Left ventricle myocardium superior (tissue), 1 donor: Measurements from ENCODE around the gene PBRM1. TPM values are rescaled to one million over a fixed set of nuclear protein-coding genes. Genes with fewer than 3 reads are reported as not detected.
"Not testable (repeated sequence)": the region's sequence is repeated elsewhere in the genome, so short reads cannot be mapped to it uniquely, and the experiment has no call there.

Source experiments
- ATAC-seq: fragments of 200-7000 bp; cut with Tn5 transposase; one replicate; pipeline ENCODE4 v1.9.1; 2020; ENCODE audit warnings: mild to moderate bottlenecking, moderate library complexity
- DNase-seq: peaks from one replicate; pipeline ENCODE4 v3.0.0-alpha.2; 2020
- intact Hi-C: fragments of 100-400 bp; cut with micrococcal nuclease; formaldehyde crosslinking; loops from one replicate; pipeline ENCODE4 v1.11.0; 2022
- total RNA-seq: library from RNA; stranded (reverse); fragmentation: NEBNext Ultra II Directional; extraction: Animal tissue kit (Norgen Biotek cat#: 25700); gene quantifications from one replicate; pipeline ENCODE4 v1.2.1, GENCODE V29; 2021
- donor health status: DM: no; HTN: yes; CAD: no; lungs with severe emphysema.

The PBRM1 gene
- total RNA-seq, 1 donor from 2014 or later = 55.0 TPM

DNA sequence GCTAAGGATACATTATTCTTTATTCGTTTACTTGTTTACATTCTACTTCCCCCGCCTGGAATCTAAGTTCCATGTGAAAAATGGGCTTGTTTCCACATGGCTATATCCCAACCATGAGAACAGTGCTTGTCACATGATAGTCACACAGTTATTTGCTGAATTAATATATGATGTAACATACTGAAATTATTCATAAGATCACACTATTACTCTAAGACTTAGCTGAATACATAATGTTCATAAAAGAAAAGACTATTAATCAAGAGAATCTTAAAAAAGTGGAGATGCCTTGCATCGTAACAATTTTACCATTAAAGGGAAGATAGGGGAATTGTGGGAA is 6.5 kb downstream of the PBRM1 start:
- no peak for ATAC-seq
- intact Hi-C loops = no loop called here

DNA sequence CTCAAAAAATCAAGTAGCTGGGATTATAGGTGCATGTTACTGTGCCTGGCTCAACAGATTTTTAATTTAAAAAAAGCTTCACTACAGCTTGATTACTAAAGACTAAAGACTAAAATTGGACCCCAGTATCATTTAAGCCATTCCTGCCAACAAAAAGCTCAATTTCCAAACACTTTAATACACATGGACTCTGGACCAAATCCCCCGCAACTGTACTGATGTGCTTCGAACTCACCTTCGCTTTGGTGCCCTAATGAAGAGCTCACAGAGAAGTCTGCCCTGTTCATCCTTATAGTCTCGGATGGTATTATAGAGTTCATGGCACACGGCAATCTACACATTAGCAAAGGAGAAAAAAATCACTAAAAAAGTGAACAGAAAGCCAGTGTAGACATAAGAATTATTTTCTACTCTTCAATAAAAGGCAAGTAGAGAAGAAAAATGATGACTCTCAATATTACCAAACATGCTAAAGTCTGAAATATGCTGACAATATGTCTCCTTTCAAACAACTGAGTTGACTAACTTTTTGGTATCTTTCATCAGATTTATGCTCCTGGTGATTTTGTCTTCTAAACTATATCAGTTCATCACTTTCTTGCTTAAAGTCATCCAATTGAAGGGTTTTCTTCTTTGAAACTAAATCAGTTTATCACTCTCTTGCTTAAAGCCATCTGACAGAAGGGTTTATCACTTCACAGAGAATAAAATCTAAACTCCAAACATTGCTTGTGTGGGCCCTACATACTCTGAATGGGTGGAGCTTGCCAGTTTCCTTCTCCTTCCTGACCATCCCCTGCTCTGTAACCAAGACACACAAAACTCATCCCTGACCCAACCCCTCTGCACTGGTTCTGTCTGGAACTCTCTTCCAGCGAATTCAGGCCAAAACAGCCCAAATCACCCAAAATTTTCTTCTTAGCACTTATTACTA is 7.2 kb downstream of the PBRM1 start:
- intact Hi-C loops = no loop called here
- DNase-seq (no peak), ATAC-seq (no peak)

More for the DNA sequence above, 6.5 kb downstream of the PBRM1 start:
- DNase-seq = no peak

DNA sequence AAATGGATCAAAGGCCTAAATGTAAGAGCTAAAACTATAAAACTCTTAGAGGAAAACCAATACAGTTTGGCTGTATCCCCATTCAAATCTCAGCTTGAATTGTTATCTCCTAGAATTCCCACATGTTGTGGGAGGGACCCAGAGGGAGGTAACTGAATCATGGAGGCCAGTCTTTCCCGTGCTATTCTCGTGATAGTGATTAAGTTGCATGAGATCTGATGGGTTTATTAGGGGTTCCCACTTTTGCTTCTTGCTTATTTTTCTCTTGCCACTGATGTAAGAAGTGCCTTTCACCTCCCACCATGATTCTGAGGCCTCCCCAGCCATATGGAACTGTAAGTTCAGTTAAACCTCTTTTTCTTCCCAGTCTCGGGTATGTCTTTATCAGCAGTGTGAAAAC is 9.5 kb downstream of the PBRM1 start:
- intact Hi-C loops, ATAC-seq, DNase-seq: not testable (repeated sequence)

DNA sequence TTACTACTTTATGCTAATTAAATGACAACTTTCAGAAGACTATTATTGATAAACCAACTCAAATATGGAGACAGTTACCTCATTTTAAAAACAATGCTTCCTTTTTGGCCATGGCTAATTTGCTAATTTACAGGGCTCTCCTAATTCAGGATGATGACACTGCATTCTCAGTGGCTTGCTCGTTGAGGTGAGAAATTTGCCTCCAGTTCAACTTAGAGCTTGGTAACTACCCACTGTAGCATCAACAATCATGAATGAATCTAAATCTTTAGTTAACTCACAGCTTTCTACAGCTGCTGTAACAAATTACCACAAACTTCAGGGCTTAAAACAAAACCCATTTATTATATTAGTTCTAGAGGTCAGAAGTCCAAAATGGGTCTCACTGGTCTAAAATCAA is 14.0 kb downstream of the PBRM1 start:
- intact Hi-C loops = no loop called here
- ATAC-seq = no peak
- DNase-seq = no peak

DNA sequence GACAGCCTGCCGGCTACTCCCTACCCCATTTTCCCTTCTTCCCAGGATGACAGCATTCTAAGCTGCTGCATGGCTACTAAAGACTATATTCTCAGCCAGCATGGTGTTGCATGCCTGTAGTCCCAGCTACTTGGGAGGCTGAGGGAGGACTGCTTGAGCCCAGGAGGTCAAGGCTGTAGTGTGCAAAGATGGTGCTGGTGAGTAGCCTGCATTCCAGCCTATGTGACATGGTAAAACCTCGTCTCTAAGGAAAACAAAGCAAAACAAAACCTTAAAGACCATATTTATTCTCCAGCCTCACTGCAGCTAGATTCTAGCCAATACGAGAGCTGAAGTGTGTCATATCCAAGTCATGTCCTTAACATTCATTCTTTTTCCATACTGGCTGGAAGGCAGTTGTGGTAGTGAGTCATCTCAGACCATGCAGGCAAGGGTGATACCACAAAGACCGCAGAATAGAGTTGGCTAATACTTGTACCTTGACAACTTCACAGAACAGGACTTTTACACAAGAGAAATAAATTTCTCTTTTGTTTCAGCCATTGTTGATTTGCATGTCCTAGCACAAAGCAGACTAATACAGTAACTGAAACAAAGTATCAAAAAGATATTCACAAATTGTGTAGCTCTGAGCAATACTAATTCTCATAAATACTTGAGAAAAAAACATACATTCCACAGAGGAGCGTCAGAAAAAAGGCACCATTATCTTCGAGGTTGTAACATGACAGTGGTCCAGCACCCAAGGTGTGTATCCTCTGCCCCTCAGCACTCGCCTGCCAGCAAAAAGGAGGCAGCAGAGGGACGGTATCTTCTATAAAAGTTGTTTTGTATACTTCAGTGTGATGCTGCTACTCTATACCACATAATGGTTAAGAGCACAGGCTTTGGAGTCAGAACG is 14.8 kb downstream of the PBRM1 start:
- ATAC-seq (peak; percentile 91), DNase-seq (no peak)
- intact Hi-C loops = no loop called here

DNA sequence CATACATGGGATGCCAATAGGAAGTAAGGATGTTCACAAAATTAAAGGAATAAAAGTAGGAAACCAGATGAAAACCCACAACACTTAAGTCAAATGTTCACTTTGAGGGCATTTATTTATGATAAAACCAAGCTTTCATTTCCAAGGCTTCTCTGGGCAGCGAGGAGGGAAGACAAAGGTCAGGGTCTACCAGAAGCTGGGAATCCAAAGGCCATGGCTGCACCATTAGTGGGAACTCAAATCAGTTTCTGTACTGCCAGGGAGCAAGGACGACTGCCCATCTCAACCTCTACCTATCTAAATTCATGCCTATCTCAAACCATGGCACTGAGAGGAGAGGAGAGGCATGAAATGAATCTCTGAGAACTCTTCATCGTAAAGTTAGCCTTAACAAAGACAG is 22.6 kb downstream of the PBRM1 start:
- DNase-seq (no peak), ATAC-seq (no peak)
- intact Hi-C loops = no loop called here

DNA sequence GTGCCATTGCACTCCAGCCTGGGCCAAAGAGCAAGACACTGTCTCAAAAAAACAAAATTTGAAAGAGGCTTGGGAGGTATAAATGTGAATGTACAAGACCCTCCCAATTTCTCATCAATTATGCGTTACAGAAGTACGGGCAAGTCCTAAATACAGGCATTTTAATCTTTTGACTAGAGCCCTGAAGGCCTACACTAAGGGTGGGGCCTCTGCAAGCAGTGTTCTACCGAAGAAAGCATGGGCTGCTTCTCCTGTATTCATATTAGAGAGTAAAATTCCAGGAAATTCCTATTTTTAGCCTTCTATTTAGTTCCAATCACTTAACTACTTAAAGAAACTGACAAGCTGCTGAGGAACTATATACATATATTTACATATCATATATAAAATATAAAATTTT is 25.7 kb downstream of the PBRM1 start:
- no peak for DNase-seq
- no peak for ATAC-seq
- intact Hi-C loops = no loop called here

DNA sequence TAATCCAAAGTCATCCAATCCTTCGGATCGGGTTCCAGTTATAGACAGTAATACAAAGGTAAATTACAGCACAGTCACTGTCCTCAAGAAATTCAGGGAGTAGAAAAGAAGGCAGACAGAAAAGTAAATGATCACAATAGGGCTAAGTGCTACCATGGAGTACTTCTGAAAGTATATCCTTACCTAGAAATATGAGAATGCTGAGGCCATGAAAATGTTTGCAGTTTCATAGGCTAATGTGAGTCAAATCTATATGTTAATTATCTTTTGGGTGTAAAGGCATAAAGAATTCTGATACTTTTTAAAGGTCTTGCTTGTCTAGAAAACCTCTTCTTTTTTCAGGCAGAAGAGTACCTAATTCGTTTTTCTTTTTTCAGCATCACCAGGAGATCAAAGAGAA is 29.8 kb downstream of the PBRM1 start:
- DNase-seq (no peak), ATAC-seq (no peak)
- intact Hi-C loops = no loop called here

DNA sequence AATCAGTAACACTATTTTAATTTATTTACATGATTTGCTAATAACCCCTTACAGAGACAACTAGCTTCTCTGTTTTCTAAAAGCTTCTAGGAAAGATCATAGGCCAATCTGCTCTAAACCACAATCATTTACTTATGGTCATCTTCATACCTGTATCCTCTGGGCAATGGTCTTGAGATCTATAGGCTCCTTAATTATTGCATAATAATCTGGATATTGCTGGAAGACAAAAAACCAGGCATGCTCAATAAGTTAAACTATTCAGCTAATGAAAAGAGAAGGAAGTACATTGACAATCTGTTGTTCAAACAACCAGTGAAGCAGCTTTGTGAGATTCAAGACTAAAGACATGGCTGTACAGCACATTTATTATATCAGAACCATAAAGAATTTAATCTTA is 34.1 kb downstream of the PBRM1 start:
- intact Hi-C loops = no loop called here
- DNase-seq (no peak), ATAC-seq (no peak)

DNA sequence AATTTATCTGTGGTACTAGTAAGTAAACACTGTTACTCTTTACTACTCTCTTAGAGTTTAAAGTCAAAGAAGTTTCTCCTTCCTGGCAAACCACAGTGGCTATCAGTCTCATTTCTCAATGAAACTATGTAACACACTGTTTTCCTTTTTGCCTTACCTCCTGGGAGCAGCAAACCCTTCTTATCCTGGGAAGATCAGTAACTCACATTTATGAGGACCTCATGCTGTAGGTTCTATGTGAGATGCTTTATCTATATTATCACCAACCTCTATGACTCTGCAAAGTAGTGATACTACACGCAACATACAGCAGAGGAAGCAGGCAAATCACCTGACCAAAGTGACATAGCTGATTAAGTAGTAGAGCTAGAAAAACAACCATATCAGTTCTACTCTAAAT is 35.3 kb downstream of the PBRM1 start:
- no peak for ATAC-seq
- intact Hi-C loops = no loop called here
- DNase-seq = no peak

DNA sequence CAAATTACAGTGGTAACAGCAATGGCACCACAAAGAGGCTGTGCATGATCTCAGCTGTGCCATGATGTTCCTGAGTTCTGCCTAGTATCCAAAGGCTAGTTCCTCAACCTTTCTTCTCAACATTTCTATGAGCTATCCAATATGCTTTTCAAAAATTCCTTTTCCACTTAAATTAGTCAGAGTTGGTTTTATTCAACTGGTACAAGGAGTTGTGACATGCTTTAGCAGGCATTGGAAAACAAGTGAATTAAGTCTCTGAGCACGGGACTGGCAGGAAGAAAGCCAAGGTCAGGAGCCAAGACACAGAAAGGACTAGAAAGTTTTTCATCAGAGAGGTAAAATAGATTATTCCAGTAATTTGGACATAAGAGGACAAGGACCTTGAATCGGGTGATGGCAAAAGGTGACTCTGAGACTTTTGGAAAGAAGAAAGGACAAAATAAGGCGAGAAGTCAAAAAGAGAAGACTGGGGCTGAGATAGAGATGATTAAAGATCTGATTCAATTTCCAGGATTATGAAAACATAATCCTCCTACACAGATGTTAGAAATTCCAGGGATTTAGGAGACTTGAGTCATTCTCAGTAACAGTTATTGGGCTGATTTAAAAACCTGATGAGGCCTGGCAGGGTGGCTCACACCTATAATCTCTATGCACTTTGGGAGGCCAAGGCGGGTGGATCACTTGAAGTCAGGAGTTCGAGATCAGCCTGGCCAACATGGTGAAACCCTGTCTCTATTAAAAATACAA is 36.1 kb downstream of the PBRM1 start:
- ATAC-seq = no peak
- intact Hi-C loops = no loop called here

DNA sequence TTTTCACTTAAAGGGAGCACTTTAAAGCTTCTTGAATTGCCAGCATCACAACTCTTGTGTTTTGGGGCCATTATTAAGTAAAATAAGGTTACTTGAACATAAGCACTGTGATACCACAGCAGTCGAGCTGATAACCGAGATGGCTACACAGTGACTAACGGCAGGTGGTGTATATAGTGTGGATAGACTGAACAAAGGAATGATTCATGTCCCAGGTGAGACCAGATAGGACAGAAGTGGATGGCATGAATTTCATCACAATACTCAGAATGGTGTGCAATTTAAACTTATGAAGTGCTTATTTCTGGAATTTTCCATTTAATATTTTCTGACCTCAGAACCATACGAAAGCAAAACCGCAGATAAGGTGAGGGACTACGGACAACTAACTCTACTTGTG is 40.2 kb downstream of the PBRM1 start:
- ATAC-seq (no peak), DNase-seq (no peak)
- intact Hi-C loops = no loop called here

More for the DNA sequence above, 36.1 kb downstream of the PBRM1 start:
- DNase-seq = no peak

DNA sequence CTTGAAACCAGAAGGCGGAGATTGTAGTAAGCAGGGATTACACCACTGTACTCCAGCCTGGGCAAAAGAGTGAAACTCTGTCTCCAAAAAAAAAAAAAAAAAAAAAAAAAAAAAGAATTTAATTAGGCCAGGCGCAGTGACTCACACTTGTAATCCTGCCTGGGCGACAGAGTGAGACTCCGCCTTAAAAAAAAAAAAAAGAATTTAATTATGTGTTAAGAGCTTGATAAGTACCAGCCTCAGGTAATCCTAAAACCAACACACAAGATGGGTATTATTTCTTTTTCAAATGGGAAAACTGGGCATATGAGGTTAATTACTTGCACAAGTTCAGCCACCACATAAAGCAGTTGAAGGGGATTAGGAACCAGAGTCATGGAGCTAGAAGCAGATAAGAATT is 49.0 kb downstream of the PBRM1 start:
- ATAC-seq = no peak
- no peak for DNase-seq
- intact Hi-C loops = no loop called here

DNA sequence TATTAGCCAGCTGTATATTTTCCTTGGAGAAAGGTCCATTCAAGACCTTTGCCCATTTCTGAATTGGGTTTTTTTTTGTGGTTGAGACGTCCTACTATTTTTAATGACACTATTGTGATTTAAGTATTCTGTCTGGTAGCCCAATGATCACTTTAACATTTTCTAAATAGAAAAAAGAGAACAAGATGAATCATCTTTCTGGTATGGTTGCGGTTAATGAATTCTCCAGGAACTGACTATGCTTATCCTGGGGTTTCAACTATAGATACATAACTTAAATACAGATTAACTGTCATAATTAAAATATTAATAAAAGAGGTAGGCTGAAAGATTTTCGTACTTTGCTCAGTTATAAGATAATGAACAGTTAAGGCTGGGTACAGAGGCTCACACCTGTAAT is 51.9 kb downstream of the PBRM1 start:
- DNase-seq (no peak), ATAC-seq (no peak)
- intact Hi-C loops = no loop called here

DNA sequence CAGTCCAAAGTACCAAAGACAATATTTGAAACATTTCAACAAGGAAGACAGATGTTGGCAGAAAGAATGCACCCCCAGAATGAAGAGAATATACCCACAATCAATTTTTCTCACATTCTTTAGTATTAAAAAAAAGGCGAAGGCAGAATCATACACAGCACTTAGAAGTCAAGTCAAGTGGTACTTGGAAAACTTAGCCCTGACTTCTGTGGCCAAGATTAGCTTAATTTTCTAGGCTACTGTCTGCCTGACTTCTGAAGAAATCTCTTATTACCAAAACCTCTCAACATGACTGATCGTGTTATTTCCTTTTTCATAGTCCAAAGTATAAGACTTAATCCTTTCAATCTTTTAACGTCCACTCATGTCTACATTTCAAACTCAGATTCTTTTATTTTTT is 60.7 kb downstream of the PBRM1 start:
- intact Hi-C loops = no loop called here
- DNase-seq (no peak), ATAC-seq (no peak)

DNA sequence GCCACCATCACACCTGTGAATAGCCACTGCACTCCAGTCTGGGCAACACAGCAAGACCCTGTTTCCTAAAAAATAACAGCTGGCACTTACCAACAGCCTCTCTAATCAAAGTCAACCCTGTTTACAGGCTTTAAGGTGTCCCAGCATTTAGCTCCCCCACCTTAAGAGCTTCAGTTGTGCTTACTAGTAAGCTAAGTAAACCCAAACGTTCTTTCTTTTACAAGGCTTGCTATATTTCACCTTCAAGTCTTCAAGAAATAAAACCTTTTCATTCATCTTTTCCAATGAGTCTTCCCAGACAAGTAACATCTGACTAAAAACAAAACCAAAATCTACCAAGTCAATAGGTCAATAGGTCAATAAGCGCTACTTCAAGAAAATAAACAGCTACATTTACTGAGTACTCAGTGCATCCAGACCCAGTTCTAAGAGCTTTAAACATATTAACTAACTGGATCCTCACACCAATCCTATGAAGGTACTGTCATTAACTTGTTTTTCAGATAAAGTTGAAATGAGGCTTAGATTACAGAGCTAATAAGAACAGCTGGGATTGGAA is 62.4 kb downstream of the PBRM1 start:
- intact Hi-C loops = no loop called here
- DNase-seq = no peak
- no peak for ATAC-seq

DNA sequence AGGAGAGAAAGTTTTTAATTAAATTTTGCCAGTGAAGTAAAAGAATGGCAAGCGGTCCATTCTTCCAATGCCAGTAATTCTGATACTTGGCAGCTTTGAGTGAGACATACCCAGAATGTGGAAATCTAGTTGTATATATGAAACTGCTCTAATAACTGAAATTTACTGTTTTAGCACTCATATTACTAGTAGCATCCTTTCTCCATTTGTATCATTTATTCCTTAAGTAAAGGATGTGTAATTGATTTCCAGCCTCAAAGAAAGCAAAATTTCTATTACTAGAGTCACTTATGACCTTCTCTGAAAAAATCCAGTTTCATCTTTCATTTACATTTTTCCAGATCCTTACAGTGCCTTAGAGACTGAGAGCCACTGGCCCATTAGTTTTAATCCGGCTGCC is 65.1 kb downstream of the PBRM1 start:
- DNase-seq (no peak), ATAC-seq (no peak)
- intact Hi-C loops = no loop called here

DNA sequence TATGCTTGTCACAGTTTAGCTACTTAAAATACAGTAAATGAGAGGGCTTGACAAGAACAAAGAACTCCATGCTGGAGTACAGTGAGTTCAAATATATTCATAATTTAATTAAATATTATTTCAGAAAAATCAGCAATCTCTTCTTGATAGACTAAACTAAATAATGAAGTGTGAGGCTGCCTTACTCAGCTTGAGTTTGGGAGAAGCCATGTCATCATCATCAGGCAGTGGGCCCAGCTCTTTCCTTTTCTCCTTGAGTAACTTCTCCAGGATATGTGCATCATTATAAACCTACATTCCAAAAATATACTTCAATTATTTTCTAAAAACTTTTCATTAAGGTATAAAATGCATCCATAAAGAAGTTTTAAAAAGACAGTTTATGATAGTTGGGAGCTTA is 70.5 kb downstream of the PBRM1 start:
- DNase-seq = no peak
- ATAC-seq = no peak
- intact Hi-C loops = no loop called here

DNA sequence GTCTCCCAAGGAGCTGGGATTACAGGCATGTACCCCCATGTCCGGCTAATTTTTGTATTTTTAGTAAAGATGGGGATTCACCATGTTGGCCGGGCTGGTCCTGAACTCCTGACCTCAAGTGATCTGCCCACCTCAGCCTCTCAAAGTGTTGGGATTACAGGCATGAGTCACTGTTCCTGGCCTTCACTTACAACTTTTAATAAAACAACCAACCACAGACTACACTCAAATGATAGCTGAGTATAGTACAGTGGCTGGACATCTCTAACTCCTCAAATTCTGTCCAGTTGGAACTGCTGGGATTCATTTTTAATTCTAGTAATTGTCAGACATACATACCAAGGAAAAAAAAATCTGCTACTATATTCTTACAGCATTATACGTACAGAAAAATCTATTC is 71.0 kb downstream of the PBRM1 start:
- intact Hi-C loops = no loop called here
- DNase-seq (no peak), ATAC-seq (no peak)
